ENCODE measurements around the gene TECR. TPM values are rescaled to one million over a fixed set of nuclear protein-coding genes. Genes with fewer than 3 reads are reported as not detected.

TECR gene
- total and polyA plus RNA-seq, 2 of the 13 experiments (the other 11 are each of a cell fraction or from before 2014, with no cell fraction given), result 54.9 to 121 TPM

GRCh38 chr19:14530005-14530348 lies 583 bp downstream of the TECR start (continued):
- TF ChIP-seq HNRNPK (IDR thresholded peaks at IDR 0.05; ENCODE audit: low read depth, low read length, poor library complexity, severe bottlenecking) (no peak), CHCHD3 (CRISPR knock-in tag; IDR thresholded peaks at IDR 0.05) (no peak), PHF21A (CRISPR knock-in tag; IDR thresholded peaks at IDR 0.05) (peak; percentile 3; the same call in 1 of the 2 replicates)

DNA sequence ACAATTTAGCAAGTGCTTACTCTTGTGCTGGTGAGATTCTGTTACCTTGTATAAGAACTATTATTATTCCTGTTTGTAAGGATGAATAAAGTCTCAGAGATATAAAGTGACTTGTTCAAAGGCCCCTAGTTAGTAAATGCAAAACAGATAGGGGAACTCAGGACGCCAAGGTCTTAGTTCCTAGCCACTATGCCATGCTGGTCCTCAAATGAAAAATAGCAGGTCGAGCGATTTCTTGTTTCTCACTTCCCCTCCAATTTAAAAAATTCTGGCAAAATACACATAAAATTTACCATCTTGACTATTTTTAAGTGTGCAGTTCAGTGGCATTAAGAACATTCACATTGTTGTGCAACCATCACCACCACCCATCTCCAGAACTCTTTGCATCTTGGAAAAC lies 1.1 kb downstream of the TECR start:
- ChIA-PET CTCF (ENCODE audit: low intra/inter-chr PET ratio, low total read pairs) (no interaction called here), POLR2A (interaction anchor here (0.8 to 3.6 kb wide), 3 partner anchors 11 to 24 kb away, joined by 4 to 39 read pairs (median 5); partner anchors contain the start of gene DNAJB1)
- FAIRE-seq, result no peak
- H4K20me1 ChIP-seq (ENCODE audit: insufficient read depth, low read length), result no peaks in the 10 kb centered on the region
- no TSS peak for BruUV-seq (replicated peaks)
- DNase-seq (ENCODE audit: low spot score), result no peak
- 62% methylated on average over 3 of the region's 3 CpGs for WGBS (ENCODE audit: low lambda C conversion rate)
- H3K36me3 ChIP-seq (replicated peaks in 1 of 2; ENCODE audit: control insufficient read depth in 1 of 2, insufficient read depth in 2 of 2, low read length in 2 of 2), result peaks cover 2 to 6% of the 10 kb centered on the region in 2 experiments; a peak in 3 of 5 replicates
- peaks cover 43% of the 10 kb centered on the region for H3K79me2 ChIP-seq (ENCODE audit: insufficient read depth, low read length)
- H2AFZ ChIP-seq (ENCODE audit: low read length), result no peak overlapping the region
- peak overlapping the region; percentile 82 for H3K27ac ChIP-seq (ENCODE audit: extremely low read length, insufficient read depth, low read length)
- intact Hi-C loops (cut with micrococcal nuclease; ENCODE audit: unreplicated experiment) (no loop called here), in situ Hi-C loops (cut with HindIII; ENCODE audit: extremely low pct_ligation_motif_present, low pct_unique_long_range_greater_than_20kb) (no loop called here)
- H3K4me3 ChIP-seq (replicated peaks in 1 of 3; ENCODE audit: insufficient read depth in 1 of 3, low read depth in 2 of 3, low read length in 3 of 3), result peak overlapping the region; percentile 78 to 89 (median 85); a peak in 4 of 6 replicates
- H3K4me1 ChIP-seq (ENCODE audit: insufficient read depth, low read length), result peaks cover 35% of the 10 kb centered on the region
- ATAC-seq, result no peak
- peak overlapping the region; percentile 85; the same call in 1 of the 2 replicates for H3K9ac ChIP-seq (ENCODE audit: insufficient read depth, low read depth, low read length)
- H3K27me3 ChIP-seq (ENCODE audit: control insufficient read depth in 1 of 2, insufficient read depth in 2 of 2, low read length in 2 of 2), result no peaks in the 10 kb centered on the region; a peak in 1 of 5 replicates
- no peaks in the 10 kb centered on the region for H3K9me3 ChIP-seq (ENCODE audit: low read length)
- peak overlapping the region; percentile 88 for H3K4me2 ChIP-seq (ENCODE audit: low read depth, low read length)
- no peak for TF ChIP-seq MXD1 (CRISPR knock-in tag; IDR thresholded peaks at IDR 0.05)
- no peak for TF ChIP-seq ZNF101 (CRISPR knock-in tag; IDR thresholded peaks at IDR 0.05; ENCODE audit: borderline replicate concordance, low read depth)
- TF ChIP-seq JUNB (CRISPR knock-in tag; IDR thresholded peaks at IDR 0.05; ENCODE audit: borderline replicate concordance), result no peak
- no peak for TF ChIP-seq ZNF230 (CRISPR knock-in tag; IDR thresholded peaks at IDR 0.05)
- no peak for TF ChIP-seq MYNN (CRISPR knock-in tag; IDR thresholded peaks at IDR 0.05; ENCODE audit: low read depth)
- no peak for TF ChIP-seq ZNF282 (IDR thresholded peaks at IDR 0.05; ENCODE audit: partially characterized antibody)
- TF ChIP-seq, protein P1, sequence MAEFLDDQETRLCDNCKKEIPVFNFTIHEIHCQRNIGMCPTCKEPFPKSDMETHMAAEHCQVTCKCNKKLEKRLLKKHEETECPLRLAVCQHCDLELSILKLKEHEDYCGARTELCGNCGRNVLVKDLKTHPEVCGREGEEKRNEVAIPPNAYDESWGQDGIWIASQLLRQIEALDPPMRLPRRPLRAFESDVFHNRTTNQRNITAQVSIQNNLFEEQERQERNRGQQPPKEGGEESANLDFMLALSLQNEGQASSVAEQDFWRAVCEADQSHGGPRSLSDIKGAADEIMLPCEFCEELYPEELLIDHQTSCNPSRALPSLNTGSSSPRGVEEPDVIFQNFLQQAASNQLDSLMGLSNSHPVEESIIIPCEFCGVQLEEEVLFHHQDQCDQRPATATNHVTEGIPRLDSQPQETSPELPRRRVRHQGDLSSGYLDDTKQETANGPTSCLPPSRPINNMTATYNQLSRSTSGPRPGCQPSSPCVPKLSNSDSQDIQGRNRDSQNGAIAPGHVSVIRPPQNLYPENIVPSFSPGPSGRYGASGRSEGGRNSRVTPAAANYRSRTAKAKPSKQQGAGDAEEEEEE (CRISPR knock-in tag; IDR thresholded peaks at IDR 0.05; ENCODE audit: borderline replicate concordance), result no peak
- TF ChIP-seq ISL2 (CRISPR knock-in tag; IDR thresholded peaks at IDR 0.05), result no peak
- TF ChIP-seq, protein P2, sequence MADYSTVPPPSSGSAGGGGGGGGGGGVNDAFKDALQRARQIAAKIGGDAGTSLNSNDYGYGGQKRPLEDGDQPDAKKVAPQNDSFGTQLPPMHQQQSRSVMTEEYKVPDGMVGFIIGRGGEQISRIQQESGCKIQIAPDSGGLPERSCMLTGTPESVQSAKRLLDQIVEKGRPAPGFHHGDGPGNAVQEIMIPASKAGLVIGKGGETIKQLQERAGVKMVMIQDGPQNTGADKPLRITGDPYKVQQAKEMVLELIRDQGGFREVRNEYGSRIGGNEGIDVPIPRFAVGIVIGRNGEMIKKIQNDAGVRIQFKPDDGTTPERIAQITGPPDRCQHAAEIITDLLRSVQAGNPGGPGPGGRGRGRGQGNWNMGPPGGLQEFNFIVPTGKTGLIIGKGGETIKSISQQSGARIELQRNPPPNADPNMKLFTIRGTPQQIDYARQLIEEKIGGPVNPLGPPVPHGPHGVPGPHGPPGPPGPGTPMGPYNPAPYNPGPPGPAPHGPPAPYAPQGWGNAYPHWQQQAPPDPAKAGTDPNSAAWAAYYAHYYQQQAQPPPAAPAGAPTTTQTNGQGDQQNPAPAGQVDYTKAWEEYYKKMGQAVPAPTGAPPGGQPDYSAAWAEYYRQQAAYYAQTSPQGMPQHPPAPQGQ (CRISPR knock-in tag; IDR thresholded peaks at IDR 0.05; ENCODE audit: borderline replicate concordance), result no peak
- no peak for TF ChIP-seq HMGXB3 (CRISPR knock-in tag; IDR thresholded peaks at IDR 0.05; ENCODE audit: borderline replicate concordance)
- TF ChIP-seq RARA (CRISPR knock-in tag; IDR thresholded peaks at IDR 0.05), result no peak
- no peak for TF ChIP-seq ARNTL (CRISPR knock-in tag; IDR thresholded peaks at IDR 0.05)
